Measurements from ENCODE around the gene GLYR1.

DNA sequence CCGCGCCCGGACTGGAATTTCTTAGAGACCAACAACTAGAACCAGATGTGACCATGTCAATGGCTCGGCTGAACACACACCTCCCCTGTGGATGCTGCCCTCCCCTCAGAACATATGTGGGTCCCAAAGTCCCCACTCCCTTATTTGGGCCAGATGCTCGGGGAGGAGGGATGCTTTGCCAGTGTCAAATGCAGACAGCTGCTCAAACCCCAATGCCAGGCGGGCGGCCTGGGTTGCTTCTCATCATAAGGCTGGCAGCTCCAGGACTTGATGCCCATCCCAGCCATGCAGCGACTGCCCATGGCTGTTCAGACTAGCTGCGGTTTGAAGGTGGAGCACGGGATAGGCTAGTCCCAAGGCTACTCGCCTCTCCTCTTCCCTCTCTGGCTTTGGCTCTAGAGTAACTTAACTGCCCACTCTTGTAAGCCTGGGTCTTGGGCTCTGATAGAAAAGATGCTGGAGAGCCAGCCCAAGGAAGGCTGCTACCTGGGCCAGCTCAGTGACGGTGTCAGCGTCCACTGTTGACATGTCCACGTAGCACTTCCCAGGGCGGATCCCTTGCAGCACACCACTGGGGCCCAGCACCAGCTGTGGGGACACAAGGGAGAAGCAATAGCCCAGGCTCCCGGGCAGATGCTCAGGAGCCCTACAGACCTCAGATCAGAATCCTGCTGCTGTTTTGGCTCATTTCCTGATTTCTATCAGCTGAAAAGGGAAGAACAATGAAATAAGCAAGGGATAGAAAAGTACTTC is 33.7 kb downstream of the GLYR1 start:
- no peak for TF ChIP-seq EZH2 (IDR thresholded peaks at IDR 0.05; ENCODE audit: low read depth, unreplicated experiment)
- no peak for TF ChIP-seq CTCF (conservative IDR thresholded peaks at IDR 0.05; ENCODE audit: low read depth in 2 of 2)
- no peak for TF ChIP-seq EZH2phosphoT487 (IDR thresholded peaks at IDR 0.05; ENCODE audit: unreplicated experiment)
- TF ChIP-seq REST (IDR thresholded peaks at IDR 0.05; ENCODE audit: unreplicated experiment): no peak
- TF ChIP-seq POLR2AphosphoS5 (IDR thresholded peaks at IDR 0.05; ENCODE audit: low read depth): no peak
- no peak for TF ChIP-seq CREB1 (CRISPR knock-in tag; IDR thresholded peaks at IDR 0.05; ENCODE audit: low read depth)
- TF ChIP-seq ZNF331 (CRISPR knock-in tag; IDR thresholded peaks at IDR 0.05; ENCODE audit: low read depth): no peak
- TF ChIP-seq JUNB (IDR thresholded peaks at IDR 0.05; ENCODE audit: unreplicated experiment): no peak
- TF ChIP-seq, protein P1, sequence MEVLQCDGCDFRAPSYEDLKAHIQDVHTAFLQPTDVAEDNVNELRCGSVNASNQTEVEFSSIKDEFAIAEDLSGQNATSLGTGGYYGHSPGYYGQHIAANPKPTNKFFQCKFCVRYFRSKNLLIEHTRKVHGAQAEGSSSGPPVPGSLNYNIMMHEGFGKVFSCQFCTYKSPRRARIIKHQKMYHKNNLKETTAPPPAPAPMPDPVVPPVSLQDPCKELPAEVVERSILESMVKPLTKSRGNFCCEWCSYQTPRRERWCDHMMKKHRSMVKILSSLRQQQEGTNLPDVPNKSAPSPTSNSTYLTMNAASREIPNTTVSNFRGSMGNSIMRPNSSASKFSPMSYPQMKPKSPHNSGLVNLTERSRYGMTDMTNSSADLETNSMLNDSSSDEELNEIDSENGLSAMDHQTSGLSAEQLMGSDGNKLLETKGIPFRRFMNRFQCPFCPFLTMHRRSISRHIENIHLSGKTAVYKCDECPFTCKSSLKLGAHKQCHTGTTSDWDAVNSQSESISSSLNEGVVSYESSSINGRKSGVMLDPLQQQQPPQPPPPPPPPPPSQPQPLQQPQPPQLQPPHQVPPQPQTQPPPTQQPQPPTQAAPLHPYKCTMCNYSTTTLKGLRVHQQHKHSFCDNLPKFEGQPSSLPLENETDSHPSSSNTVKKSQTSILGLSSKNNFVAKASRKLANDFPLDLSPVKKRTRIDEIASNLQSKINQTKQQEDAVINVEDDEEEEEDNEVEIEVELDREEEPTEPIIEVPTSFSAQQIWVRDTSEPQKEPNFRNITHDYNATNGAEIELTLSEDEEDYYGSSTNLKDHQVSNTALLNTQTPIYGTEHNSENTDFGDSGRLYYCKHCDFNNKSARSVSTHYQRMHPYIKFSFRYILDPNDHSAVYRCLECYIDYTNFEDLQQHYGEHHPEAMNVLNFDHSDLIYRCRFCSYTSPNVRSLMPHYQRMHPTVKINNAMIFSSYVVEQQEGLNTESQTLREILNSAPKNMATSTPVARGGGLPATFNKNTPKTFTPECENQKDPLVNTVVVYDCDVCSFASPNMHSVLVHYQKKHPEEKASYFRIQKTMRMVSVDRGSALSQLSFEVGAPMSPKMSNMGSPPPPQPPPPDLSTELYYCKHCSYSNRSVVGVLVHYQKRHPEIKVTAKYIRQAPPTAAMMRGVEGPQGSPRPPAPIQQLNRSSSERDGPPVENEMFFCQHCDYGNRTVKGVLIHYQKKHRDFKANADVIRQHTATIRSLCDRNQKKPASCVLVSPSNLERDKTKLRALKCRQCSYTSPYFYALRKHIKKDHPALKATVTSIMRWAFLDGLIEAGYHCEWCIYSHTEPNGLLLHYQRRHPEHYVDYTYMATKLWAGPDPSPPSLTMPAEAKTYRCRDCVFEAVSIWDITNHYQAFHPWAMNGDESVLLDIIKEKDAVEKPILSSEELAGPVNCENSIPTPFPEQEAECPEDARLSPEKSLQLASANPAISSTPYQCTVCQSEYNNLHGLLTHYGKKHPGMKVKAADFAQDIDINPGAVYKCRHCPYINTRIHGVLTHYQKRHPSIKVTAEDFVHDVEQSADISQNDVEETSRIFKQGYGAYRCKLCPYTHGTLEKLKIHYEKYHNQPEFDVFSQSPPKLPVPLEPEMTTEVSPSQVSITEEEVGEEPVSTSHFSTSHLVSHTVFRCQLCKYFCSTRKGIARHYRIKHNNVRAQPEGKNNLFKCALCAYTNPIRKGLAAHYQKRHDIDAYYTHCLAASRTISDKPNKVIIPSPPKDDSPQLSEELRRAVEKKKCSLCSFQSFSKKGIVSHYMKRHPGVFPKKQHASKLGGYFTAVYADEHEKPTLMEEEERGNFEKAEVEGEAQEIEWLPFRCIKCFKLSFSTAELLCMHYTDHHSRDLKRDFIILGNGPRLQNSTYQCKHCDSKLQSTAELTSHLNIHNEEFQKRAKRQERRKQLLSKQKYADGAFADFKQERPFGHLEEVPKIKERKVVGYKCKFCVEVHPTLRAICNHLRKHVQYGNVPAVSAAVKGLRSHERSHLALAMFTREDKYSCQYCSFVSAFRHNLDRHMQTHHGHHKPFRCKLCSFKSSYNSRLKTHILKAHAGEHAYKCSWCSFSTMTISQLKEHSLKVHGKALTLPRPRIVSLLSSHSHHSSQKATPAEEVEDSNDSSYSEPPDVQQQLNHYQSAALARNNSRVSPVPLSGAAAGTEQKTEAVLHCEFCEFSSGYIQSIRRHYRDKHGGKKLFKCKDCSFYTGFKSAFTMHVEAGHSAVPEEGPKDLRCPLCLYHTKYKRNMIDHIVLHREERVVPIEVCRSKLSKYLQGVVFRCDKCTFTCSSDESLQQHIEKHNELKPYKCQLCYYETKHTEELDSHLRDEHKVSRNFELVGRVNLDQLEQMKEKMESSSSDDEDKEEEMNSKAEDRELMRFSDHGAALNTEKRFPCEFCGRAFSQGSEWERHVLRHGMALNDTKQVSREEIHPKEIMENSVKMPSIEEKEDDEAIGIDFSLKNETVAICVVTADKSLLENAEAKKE (CRISPR knock-in tag; IDR thresholded peaks at IDR 0.05): no peak
- no peak for TF ChIP-seq NANOG (IDR thresholded peaks at IDR 0.05; ENCODE audit: borderline replicate concordance)
- TF ChIP-seq ZNF114 (CRISPR knock-in tag; IDR thresholded peaks at IDR 0.05): no peak
- TF ChIP-seq ETS1 (IDR thresholded peaks at IDR 0.05): no peak
- TF ChIP-seq STAT1 (IDR thresholded peaks at IDR 0.05; ENCODE audit: unreplicated experiment): no peak

Data from GM23338 (cell line).